SK-N-SH (cell line): ENCODE measurements around the gene BTG1. TPM values are rescaled to one million over a fixed set of nuclear protein-coding genes. Genes with fewer than 3 reads are reported as not detected.
"Not testable (repeated sequence)": the region's sequence is repeated elsewhere in the genome, so short reads cannot be mapped to it uniquely, and the experiment has no call there.

Experiments used
- CTCF ChIA-PET: fragments of 300-600, 350-600 bp; formaldehyde crosslinking; extraction: SDS; loops from one replicate; lab custom pipeline; 2021; lab: Yijun Ruan, JAX
- POLR2A ChIA-PET: fragments of 350-600 bp; sonication (Branson Sonifier 250); formaldehyde crosslinking; extraction: SDS; loops from one replicate; lab custom pipeline; 2020; ENCODE audit warnings: antibody characterized with exemption, inconsistent platforms; lab: Yijun Ruan, JAX
- DNase-seq: peaks from one replicate; pipeline ENCODE4 v3.0.0; 2012
- H2AFZ ChIP-seq: fragments of 200-600 bp; sonication (generic); 2 replicates; pipeline ENCODE4 v1.8.1; 2016; ENCODE audit warnings: antibody characterized with exemption, mild to moderate bottlenecking, low read depth
- H3F3A ChIP-seq: fragments of 200-600 bp; sonication (generic); replicated peaks from 2 replicates; pipeline ENCODE3; 2016; ENCODE audit warnings: antibody characterized with exemption, mild to moderate bottlenecking; ENCODE audit not compliant: insufficient read depth
- H3K27ac ChIP-seq, 2 experiments: fragments of 200-500 bp in 1 of 2; fragments of 200-600 bp in 1 of 2; sonication (Bioruptor generic) in 1 of 2; sonication (generic), shearing (Covaris generic) in 1 of 2; 2 replicates each; pipeline versions ENCODE4 v1.5.1 to v1.6.1; 2014 to 2016; ENCODE audit warnings: low read depth in 2 of 2, inconsistent platforms in 1 of 2, low read length in 1 of 2, mild to moderate bottlenecking in 1 of 2, mixed read lengths in 1 of 2
- H3K27me3 ChIP-seq: fragments of 200-600 bp; sonication (generic), shearing (Covaris generic); 2 replicates; pipeline ENCODE4 v1.6.1; 2016; ENCODE audit warnings: mixed run types; ENCODE audit not compliant: insufficient read depth
- H3K36me3 ChIP-seq, 2 experiments: fragments of 200-500 bp in 1 of 2; fragments of 200-600 bp in 1 of 2; sonication (Bioruptor generic) in 1 of 2; sonication (generic) in 1 of 2; replicated peaks in 1 of 2; 2 replicates each; pipeline versions ENCODE3 to v1.5.1; 2014 to 2016; ENCODE audit warnings: low read length in 1 of 2, mild to moderate bottlenecking in 1 of 2; ENCODE audit not compliant: insufficient read depth in 2 of 2, control insufficient read depth in 1 of 2
- H3K4me1 ChIP-seq, 2 experiments: fragments of 200-500 bp in 1 of 2; fragments of 200-600 bp in 1 of 2; sonication (Bioruptor generic) in 1 of 2; sonication (generic), shearing (Covaris generic) in 1 of 2; 2 replicates each; pipeline versions ENCODE4 v1.5.1 to v1.6.1; 2014 to 2016; ENCODE audit warnings: low read depth in 1 of 2, low read length in 1 of 2, mixed run types in 1 of 2; ENCODE audit not compliant: insufficient read depth in 2 of 2, control insufficient read depth in 1 of 2
- H3K4me2 ChIP-seq: fragments of 200-600 bp; sonication (generic), shearing (Covaris generic); 2 replicates; pipeline ENCODE4 v1.6.1; 2017; ENCODE audit warnings: mixed run types
- H3K4me3 ChIP-seq, 2 experiments: fragments of 200-500 bp in 1 of 2; fragments of 200-600 bp in 1 of 2; sonication (Bioruptor generic) in 1 of 2; sonication (generic), shearing (Covaris generic) in 1 of 2; 2 replicates each; pipeline versions ENCODE4 v1.5.1 to v1.8.1; 2014 to 2016; ENCODE audit warnings: low read depth in 2 of 2, inconsistent platforms in 1 of 2, low read length in 1 of 2, mild to moderate bottlenecking in 1 of 2, mixed read lengths in 1 of 2, moderate library complexity in 1 of 2
- H3K79me2 ChIP-seq: fragments of 200-600 bp; sonication (generic); 2 replicates; pipeline ENCODE4 v1.8.1; 2017; ENCODE audit warnings: mild to moderate bottlenecking; ENCODE audit not compliant: insufficient read depth
- H3K9ac ChIP-seq: fragments of 200-600 bp; sonication (generic); 2 replicates; pipeline ENCODE4 v1.6.1; 2017; ENCODE audit warnings: mixed run types
- H3K9me2 ChIP-seq: fragments of 200-600 bp; sonication (generic); 2 replicates; pipeline ENCODE4 v1.6.1; 2017; ENCODE audit warnings: mixed run types
- H3K9me3 ChIP-seq: fragments of 200-600 bp; sonication (generic); 2 replicates; pipeline ENCODE4 v1.6.1; 2017; ENCODE audit warnings: mixed run types, mild to moderate bottlenecking, moderate library complexity
- H4K20me1 ChIP-seq: fragments of 200-600 bp; sonication (generic); 2 replicates; pipeline ENCODE4 v1.6.1; 2017; ENCODE audit warnings: mild to moderate bottlenecking, mixed run types; ENCODE audit not compliant: insufficient read depth
- CTCF ChIP-seq: fragments of 200-600 bp; sonication (generic); IDR thresholded peaks from 2 replicates; pipeline ENCODE4 v1.6.1; 2017; ENCODE audit warnings: antibody characterized with exemption, mild to moderate bottlenecking, moderate library complexity
- FOXM1 ChIP-seq: IDR thresholded peaks from 2 replicates; pipeline ENCODE4 v1.4.0; 2012; ENCODE audit warnings: low read depth, mild to moderate bottlenecking
- IRF3 ChIP-seq: fragments of 150-350 bp; IDR thresholded peaks from 2 replicates; pipeline ENCODE4 v1.6.1; 2016; ENCODE audit warnings: mild to moderate bottlenecking, low read depth, low read length
- JUND ChIP-seq: IDR thresholded peaks from 2 replicates; pipeline ENCODE4 v1.4.0; 2012
- MAX ChIP-seq: IDR thresholded peaks from 2 replicates; pipeline ENCODE4 v1.4.0; 2012; ENCODE audit warnings: low read depth
- RFX5 ChIP-seq: IDR thresholded peaks from 2 replicates; pipeline ENCODE4 v1.6.1; 2012; ENCODE audit warnings: mild to moderate bottlenecking, improper control_type of control experiment, low read length
- TCF12 ChIP-seq: IDR thresholded peaks from 2 replicates; pipeline ENCODE4 v1.4.0; 2012
- TEAD4 ChIP-seq: IDR thresholded peaks from 2 replicates; pipeline ENCODE4 v1.4.0; 2012; ENCODE audit warnings: mild to moderate bottlenecking, borderline replicate concordance; ENCODE audit not compliant: insufficient read depth
- WGBS: methylation state at CpG from one replicate; pipeline ENCODE4 v1.1.6; 2017; ENCODE audit warnings: low lambda C conversion rate; 5-methylcytosine and 5-hydroxymethylcytosine counted together
- polyA plus RNA-seq, 3 experiments: library from polyadenylated mRNA; depleted of rRNA; stranded (reverse); fragments of >200 nt; gene quantifications; 2 replicates each; pipeline ENCODE4 v1.2.3, GENCODE V29; 2012
- small RNA-seq, 7 experiments: library from RNA; depleted of rRNA; stranded (forward); fragments of <200 nt; gene quantifications; one replicate each; pipeline ENCODE3, GENCODE V24; 2012

Gene BTG1
- polyA plus RNA-seq, 1 of the 3 experiments (the other 2 are of a cell fraction), result 28.3 TPM

GRCh38 chr12:92096346-92097136 is 49.1 kb downstream of the BTG1 start (continued):
- TF ChIP-seq TEAD4 (no peak), RFX5 (no peak), MAX (no peak), IRF3 (no peak), FOXM1 (no peak)
- TF ChIP-seq, all 33 proteins: peak for 4

GRCh38 chr12:92094751-92095161 is 50.9 kb downstream of the BTG1 start:
- WGBS, result 46% methylated on average over 1 of the region's 1 CpG
- no peak overlapping the region for H2AFZ ChIP-seq
- peaks cover 10% of the 10 kb centered on the region for H3F3A ChIP-seq
- peak overlapping the region in 1 of 2 experiments; percentile 52; a peak in 1 of 4 replicates for H3K27ac ChIP-seq
- H3K79me2 ChIP-seq, result no peaks in the 10 kb centered on the region
- DNase-seq, result no peak
- ChIA-PET POLR2A (no interaction called here), CTCF (no interaction called here)
- H3K9me3 ChIP-seq, result no peaks in the 10 kb centered on the region
- H3K9ac ChIP-seq, result no peak overlapping the region; the same call in 1 of the 2 replicates
- no peaks in the 10 kb centered on the region for H4K20me1 ChIP-seq
- H3K9me2 ChIP-seq, result no peaks in the 10 kb centered on the region
- peak overlapping the region; percentile 36; the same call in 1 of the 2 replicates for H3K4me2 ChIP-seq
- H3K36me3 ChIP-seq, result no peaks in the 10 kb centered on the region
- TF ChIP-seq CTCF (peak; percentile 39), JUND (peak; percentile 16; the same call in 1 of the 2 replicates), TCF12 (no peak)
- TF ChIP-seq, all 33 proteins: peak for 2
- Histone ChIP-seq H3K27me3 (no peaks in the 10 kb centered on the region), H3K4me1 (peaks cover 0 to 8% of the 10 kb centered on the region in 2 experiments; a peak in 3 of 4 replicates), H3K4me3 (no peak overlapping the region)

GRCh38 chr12:92094301-92094700 is 51.3 kb downstream of the BTG1 start:
- H2AFZ ChIP-seq, CTCF ChIA-PET, DNase-seq, POLR2A ChIA-PET, H3K36me3 ChIP-seq, H4K20me1 ChIP-seq, H3K79me2 ChIP-seq, H3K9ac ChIP-seq, H3K9me2 ChIP-seq, H3K4me3 ChIP-seq, H3K27me3 ChIP-seq, H3K9me3 ChIP-seq: not testable (repeated sequence)
- WGBS, result 26% methylated on average over 3 of the region's 3 CpGs
- H3F3A ChIP-seq, result peaks cover 10% of the 10 kb centered on the region
- H3K4me2 ChIP-seq, result peak overlapping the region; percentile 36; the same call in 1 of the 2 replicates
- H3K4me1 ChIP-seq, result peaks cover 0 to 13% of the 10 kb centered on the region in 2 experiments; a peak in 3 of 4 replicates
- H3K27ac ChIP-seq, result peak overlapping the region in 1 of 2 experiments; percentile 52; a peak in 1 of 4 replicates

Small RNA genes within 50 kb of the gene (small RNA-seq; reads per million reads assigned to genes)
- gene RF00019, result 0 reads per million in 7 experiments
